Spleen (tissue), 7 donors: ENCODE data around the gene RIPOR1.

Source experiments
- CTCF ChIP-seq, 11 experiments: fragments of 200-600 bp in 7 of 11; fragments of 450-650 bp in 4 of 11; sonication (generic) in 4 of 11; IDR thresholded peaks in 8 of 11; conservative IDR thresholded peaks in 3 of 11; 1 replicate in 7 of 11; 2 replicates in 4 of 11; pipeline versions ENCODE4 v1.4.0 to v1.8.0; 2016 to 2021; ENCODE audit warnings: antibody characterized with exemption in 11 of 11, inconsistent platforms in 4 of 11, mild to moderate bottlenecking in 1 of 11
- POLR2AphosphoS5 ChIP-seq, 3 donors: sonication (generic); formaldehyde crosslinking; IDR thresholded peaks; one replicate each; pipeline ENCODE4 v1.5.1; 2017; ENCODE audit warnings: antibody characterized with exemption in 3 of 3
- donor health status: DM: no; HTN: no; CAD: no; lungs with moderate emphysema.
- donor health status: DM: no; HTN: no; CAD: no.
- donor health status: DM: no; HTN: no; CAD: no.

- TF ChIP-seq CTCF (IDR thresholded peaks at IDR 0.05 in 8 of 11, conservative IDR thresholded peaks at IDR 0.05 in 3 of 11), result no peak
- no peak for TF ChIP-seq POLR2AphosphoS5 (IDR thresholded peaks at IDR 0.05)
These were observed 9.4 kb upstream of the RIPOR1 start for GRCh38 chr16:67519242-67519641.
